ENCODE results near the gene ME3. TPM values are rescaled to one million over a fixed set of nuclear protein-coding genes. Genes with fewer than 3 reads are reported as not detected.

ME3 gene
- total RNA-seq, 1 experiment from 2014 or later = 35.3 TPM

- Histone ChIP-seq H3K4me3 (ENCODE audit: low read depth in 2 of 2, low read length in 2 of 2) (no peak overlapping the region), H3K36me3 (ENCODE audit: control insufficient read depth, insufficient read depth, low read length) (no peaks in the 10 kb centered on the region), H3K4me1 (ENCODE audit: control insufficient read depth, insufficient read depth, low read length) (peaks cover 13% of the 10 kb centered on the region), H3K27me3 (ENCODE audit: control insufficient read depth, insufficient read depth, low read length) (no peaks in the 10 kb centered on the region), H3K9me3 (ENCODE audit: control insufficient read depth, insufficient read depth, low read depth, low read length) (no peaks in the 10 kb centered on the region), H3K27ac (ENCODE audit: low read length) (peak overlapping the region; percentile 83)
- no peak for DNase-seq (ENCODE audit: low read depth, low spot score)
- no TSS peak for BruUV-seq (replicated peaks)
- intact Hi-C loops (cut with micrococcal nuclease; ENCODE audit: unreplicated experiment) (no loop called here), in situ Hi-C loops (cut with HindIII; ENCODE audit: low pct_unique_long_range_greater_than_20kb, low sequenced_read_pairs) (no loop called here)
- TF ChIP-seq POLR2AphosphoS5 (IDR thresholded peaks at IDR 0.05; ENCODE audit: low read depth, low read length) = no peak
- ChIA-PET POLR2A (interaction anchor here (0.7 to 1.2 kb wide), 3 partner anchors 25 to 129 kb away, joined by 6 to 15 read pairs (median 6); no protein-coding TSS in a partner anchor), CTCF (interaction anchor here (0.8 kb wide), 1 partner anchor 124 kb away, joined by 3 read pairs; no protein-coding TSS in a partner anchor)
- ATAC-seq = no peak
Measured at GRCh38 chr11:86484795-86485166, 187.6 kb downstream of the ME3 start.

GRCh38 chr11:86483940-86484794 is 188.2 kb downstream of the ME3 start:
- in situ Hi-C loops (cut with HindIII; ENCODE audit: low pct_unique_long_range_greater_than_20kb, low sequenced_read_pairs) (no loop called here), intact Hi-C loops (cut with micrococcal nuclease; ENCODE audit: unreplicated experiment) (no loop called here)
- H3K4me3 ChIP-seq (ENCODE audit: low read depth in 2 of 2, low read length in 2 of 2) = no peak overlapping the region
- H3K27ac ChIP-seq (ENCODE audit: low read length) = peak overlapping the region; percentile 83
- ATAC-seq (peak; percentile 84), DNase-seq (ENCODE audit: low read depth, low spot score) (peak; percentile 90)
- no peaks in the 10 kb centered on the region for H3K9me3 ChIP-seq (ENCODE audit: control insufficient read depth, insufficient read depth, low read depth, low read length)
- no TSS peak for BruUV-seq (replicated peaks)
- peaks cover 13% of the 10 kb centered on the region for H3K4me1 ChIP-seq (ENCODE audit: control insufficient read depth, insufficient read depth, low read length)
- H3K27me3 ChIP-seq (ENCODE audit: control insufficient read depth, insufficient read depth, low read length) = no peaks in the 10 kb centered on the region
- TF ChIP-seq TCF7L2 (IDR thresholded peaks at IDR 0.05; ENCODE audit: low read depth, low read length) (no peak), SIN3A (IDR thresholded peaks at IDR 0.05; ENCODE audit: borderline replicate concordance, insufficient read depth, low read depth, low read length) (no peak), REST (IDR thresholded peaks at IDR 0.05; ENCODE audit: insufficient read depth in 1 of 2, low read depth in 2 of 2, low read length in 1 of 2) (no peak), CTCF (IDR thresholded peaks at IDR 0.05) (no peak), POLR2AphosphoS5 (IDR thresholded peaks at IDR 0.05; ENCODE audit: low read depth, low read length) (no peak)
- ChIA-PET POLR2A (interaction anchor here (0.7 to 1.2 kb wide), 3 partner anchors 24 to 128 kb away, joined by 6 to 15 read pairs (median 6); no protein-coding TSS in a partner anchor), CTCF (no interaction called here)
- no peaks in the 10 kb centered on the region for H3K36me3 ChIP-seq (ENCODE audit: control insufficient read depth, insufficient read depth, low read length)

- no peaks in the 10 kb centered on the region for H3K36me3 ChIP-seq (ENCODE audit: control insufficient read depth, insufficient read depth, low read length)
- ATAC-seq = no peak
- H3K9me3 ChIP-seq (ENCODE audit: control insufficient read depth, insufficient read depth, low read depth, low read length) = no peaks in the 10 kb centered on the region
- TF ChIP-seq REST (IDR thresholded peaks at IDR 0.05; ENCODE audit: insufficient read depth in 1 of 2, low read depth in 2 of 2, low read length in 1 of 2) (no peak), POLR2AphosphoS5 (IDR thresholded peaks at IDR 0.05; ENCODE audit: low read depth, low read length) (no peak), SIN3A (IDR thresholded peaks at IDR 0.05; ENCODE audit: borderline replicate concordance, insufficient read depth, low read depth, low read length) (no peak), CTCF (IDR thresholded peaks at IDR 0.05) (no peak), TCF7L2 (IDR thresholded peaks at IDR 0.05; ENCODE audit: low read depth, low read length) (no peak)
- no TSS peak for BruUV-seq (replicated peaks)
- ChIA-PET POLR2A (no interaction called here), CTCF (no interaction called here)
- no peaks in the 10 kb centered on the region for H3K27me3 ChIP-seq (ENCODE audit: control insufficient read depth, insufficient read depth, low read length)
- in situ Hi-C loops (cut with HindIII; ENCODE audit: low pct_unique_long_range_greater_than_20kb, low sequenced_read_pairs) = no loop called here
- H3K27ac ChIP-seq (ENCODE audit: low read length) = peak overlapping the region; percentile 79
- H3K4me1 ChIP-seq (ENCODE audit: control insufficient read depth, insufficient read depth, low read length) = peaks cover 14% of the 10 kb centered on the region
- no peak for DNase-seq (ENCODE audit: low read depth, low spot score)
- H3K4me3 ChIP-seq (ENCODE audit: low read depth in 2 of 2, low read length in 2 of 2) = no peak overlapping the region
- intact Hi-C loops (cut with micrococcal nuclease; ENCODE audit: unreplicated experiment) = no loop called here
Measured at GRCh38 chr11:86483610-86483939, 188.8 kb downstream of the ME3 start.
